CD4-positive, CD25-positive, alpha-beta regulatory T cell (primary cell): ENCODE results near the gene CAMKMT. TPM values are rescaled to one million over a fixed set of nuclear protein-coding genes. Genes with fewer than 3 reads are reported as not detected.
"Not testable (repeated sequence)": the region's sequence is repeated elsewhere in the genome, so short reads cannot be mapped to it uniquely, and the experiment has no call there.

Experiments used
- ATAC-seq, 2 donors: fragments of 150-1000 bp; cut with Tn5 transposase; one replicate each; pipeline ENCODE4 v1.10.0; 2021; ENCODE audit warnings: low read depth in 2 of 2, moderate number of reproducible peaks in 2 of 2, moderate library complexity in 1 of 2
- DNase-seq, 3 donors: peaks; one replicate each; pipeline versions ENCODE4 v3.0.0 to v3.0.0-alpha.2; 2012 to 2022; ENCODE audit warnings: mixed read lengths in 1 of 3
- H3K27ac ChIP-seq: one replicate; pipeline ENCODE4 v1.7.0; 2013; ENCODE audit warnings: mild to moderate bottlenecking, low read length; ENCODE audit not compliant: insufficient read depth, poor library complexity, severe bottlenecking
- H3K27me3 ChIP-seq: one replicate; pipeline ENCODE4 v1.7.0; 2013; ENCODE audit warnings: low read length; ENCODE audit not compliant: control insufficient read depth, insufficient read depth
- H3K36me3 ChIP-seq: one replicate; pipeline ENCODE4 v1.7.0; 2013; ENCODE audit warnings: mild to moderate bottlenecking, low read length, moderate library complexity; ENCODE audit not compliant: control insufficient read depth, insufficient read depth
- H3K4me1 ChIP-seq: 2 replicates; pipeline ENCODE4 v1.7.0; 2013; ENCODE audit warnings: mild to moderate bottlenecking, low read length; ENCODE audit not compliant: insufficient read depth, control insufficient read depth, poor library complexity, severe bottlenecking
- H3K4me3 ChIP-seq: one replicate; pipeline ENCODE4 v1.7.0; 2013; ENCODE audit warnings: low read depth, mild to moderate bottlenecking, low read length, moderate library complexity
- H3K9me3 ChIP-seq, 2 experiments: 1 replicate in 1 of 2; 2 replicates in 1 of 2; pipeline ENCODE4 v1.7.0; 2013; ENCODE audit warnings: low read length in 2 of 2, mild to moderate bottlenecking in 1 of 2, moderate library complexity in 1 of 2; ENCODE audit not compliant: control insufficient read depth in 2 of 2
- H3K27ac Mint-ChIP-seq, 3 donors: one replicate each; pipeline ENCODE4 v1.8.0; 2020 to 2022; ENCODE audit warnings: mild to moderate bottlenecking in 3 of 3, mixed read lengths in 3 of 3, moderate library complexity in 2 of 3
- H3K27me3 Mint-ChIP-seq: one replicate; pipeline ENCODE4 v1.8.0; 2022; ENCODE audit warnings: mild to moderate bottlenecking, mixed read lengths
- H3K36me3 Mint-ChIP-seq: one replicate; pipeline ENCODE4 v1.8.0; 2020; ENCODE audit warnings: mixed read lengths
- H3K4me1 Mint-ChIP-seq, 4 donors: one replicate each; pipeline ENCODE4 v1.8.0; 2020 to 2022; ENCODE audit warnings: mixed read lengths in 4 of 4, mild to moderate bottlenecking in 1 of 4
- H3K4me3 Mint-ChIP-seq, 4 donors: one replicate each; pipeline ENCODE4 v1.8.0; 2020 to 2022; ENCODE audit warnings: mild to moderate bottlenecking in 4 of 4, mixed read lengths in 4 of 4, moderate library complexity in 3 of 4
- H3K9me3 Mint-ChIP-seq, 7 donors: one replicate each; pipeline ENCODE4 v1.8.0; 2020 to 2022; ENCODE audit warnings: mixed read lengths in 7 of 7, mild to moderate bottlenecking in 3 of 7, moderate library complexity in 2 of 7
- polyA plus RNA-seq, 4 donors: library from polyadenylated mRNA; unstranded; fragments of 300-500 nt; fragmentation: Illumina TruSeq; gene quantifications; one replicate each; pipeline ENCODE4 v1.2.3, GENCODE V29; 2021
- total RNA-seq: library from RNA; stranded (reverse); gene quantifications from one replicate; pipeline ENCODE4 v1.2.3, GENCODE V29; 2022

CAMKMT gene
- total and polyA plus RNA-seq, 5 donors from 2014 or later = 17.6 to 27.6 (median 19.5) TPM

DNA sequence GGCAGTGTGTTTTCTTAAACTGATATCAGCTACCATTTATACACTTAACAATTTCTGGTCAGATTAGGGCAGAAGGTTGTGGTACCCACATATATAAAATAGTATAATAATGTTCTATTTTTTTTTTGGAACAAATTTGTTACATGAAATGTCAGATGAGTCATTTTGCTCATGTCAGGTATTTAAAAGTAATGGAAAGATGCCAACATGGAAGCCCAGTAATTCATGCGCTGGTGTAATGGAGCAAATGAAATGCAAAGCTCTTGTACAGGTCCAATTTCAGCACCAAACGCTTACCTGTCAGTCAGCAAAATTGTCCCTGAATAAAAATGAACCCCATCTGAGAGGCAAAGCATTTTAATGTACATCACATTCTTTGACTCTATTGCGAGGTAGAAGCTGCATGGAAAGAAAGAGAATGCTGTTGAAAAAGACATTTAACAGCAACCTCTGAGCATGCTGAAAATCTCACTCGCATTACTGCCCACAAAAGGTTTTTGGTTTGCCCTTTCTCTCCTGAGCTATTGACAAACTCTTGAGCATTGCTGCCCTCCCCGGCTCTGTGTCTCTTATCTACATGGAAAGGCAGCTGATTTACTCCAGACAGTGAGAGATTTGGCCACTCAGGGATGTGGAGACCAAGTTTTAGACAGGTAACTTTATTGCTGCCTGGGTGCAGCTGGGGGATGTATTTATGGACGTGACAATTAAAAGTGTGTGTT, 217.5 kb downstream of the CAMKMT start:
- H3K27ac Mint-ChIP-seq = peak overlapping the region in 1 of 3 donors; percentile 2
- no peaks in the 10 kb centered on the region for H3K9me3 ChIP-seq
- peak overlapping the region in 1 of 4 donors; percentile 5 for H3K4me3 Mint-ChIP-seq
- no peaks in the 10 kb centered on the region for H3K27me3 Mint-ChIP-seq
- no peaks in the 10 kb centered on the region for H3K36me3 ChIP-seq
- H3K4me3 ChIP-seq = peak overlapping the region; percentile 45
- peaks cover 4% of the 10 kb centered on the region for H3K4me1 ChIP-seq
- no peak for DNase-seq
- no peaks in the 10 kb centered on the region for H3K9me3 Mint-ChIP-seq
- no peaks in the 10 kb centered on the region for H3K27me3 ChIP-seq
- ATAC-seq = no peak
- H3K36me3 Mint-ChIP-seq = no peaks in the 10 kb centered on the region
- peaks cover 12 to 36% (median 30%) of the 10 kb centered on the region in 4 donors for H3K4me1 Mint-ChIP-seq
- H3K27ac ChIP-seq = no peak overlapping the region

DNA sequence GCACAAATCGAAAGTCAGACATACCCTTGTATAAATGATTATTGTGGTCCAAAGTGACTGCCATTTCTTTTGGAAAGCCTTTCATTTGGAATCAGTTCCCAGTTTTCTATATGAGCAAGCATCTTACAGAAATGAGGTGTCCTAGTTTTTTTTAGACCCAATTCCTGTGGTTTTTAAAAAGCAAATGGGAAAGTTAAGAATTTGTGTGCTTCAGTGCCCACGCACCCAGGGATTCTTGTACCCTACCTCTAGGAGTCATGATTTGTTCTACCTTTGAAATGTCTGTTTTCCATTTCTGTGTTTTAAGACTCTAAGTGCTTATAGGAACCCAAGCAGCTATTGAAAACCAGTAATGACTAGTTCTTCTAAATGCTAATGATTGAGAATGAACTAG, 218.1 kb downstream of the CAMKMT start:
- Mint-ChIP-seq H3K9me3 (no peaks in the 10 kb centered on the region), H3K27ac (no peak overlapping the region), H3K4me1 (peaks cover 12 to 36% (median 30%) of the 10 kb centered on the region in 4 donors), H3K36me3 (no peaks in the 10 kb centered on the region), H3K27me3 (no peaks in the 10 kb centered on the region), H3K4me3 (no peak overlapping the region)
- ATAC-seq = no peak
- no peaks in the 10 kb centered on the region for H3K36me3 ChIP-seq
- H3K27ac ChIP-seq = no peak overlapping the region
- H3K27me3 ChIP-seq = no peaks in the 10 kb centered on the region
- DNase-seq = no peak
- H3K4me1 ChIP-seq = peaks cover 4% of the 10 kb centered on the region
- no peaks in the 10 kb centered on the region for H3K9me3 ChIP-seq
- no peak overlapping the region for H3K4me3 ChIP-seq

DNA sequence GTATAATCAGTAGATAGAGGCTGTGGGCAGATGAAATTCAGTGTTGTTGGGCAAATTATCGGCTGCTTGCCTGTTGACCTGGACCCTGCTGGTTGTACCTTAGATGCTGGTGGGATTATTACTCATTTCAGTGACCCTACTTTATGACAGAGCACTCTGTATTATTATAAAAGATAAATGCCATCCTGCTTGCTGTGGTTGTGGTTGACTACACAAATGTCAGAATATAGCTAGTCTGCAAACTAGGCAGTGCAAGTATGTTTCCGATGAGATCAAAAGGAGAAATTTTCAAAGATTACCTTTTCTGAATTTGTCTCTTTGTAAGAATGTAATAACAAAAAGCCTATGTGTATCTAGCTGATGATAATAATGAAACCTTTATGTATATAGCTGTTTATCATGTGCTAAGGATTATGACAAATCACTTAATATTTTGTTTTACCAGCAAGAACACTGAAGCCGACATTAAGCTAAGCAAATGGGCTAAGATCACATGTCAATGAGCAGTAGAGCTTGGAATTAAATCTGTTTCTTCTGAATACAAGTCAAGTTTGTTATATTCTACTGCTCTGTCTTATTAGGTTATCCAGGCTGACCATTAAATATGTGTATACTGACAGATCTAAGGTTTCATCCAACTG, 219.2 kb downstream of the CAMKMT start:
- Mint-ChIP-seq H3K9me3 (no peaks in the 10 kb centered on the region), H3K27ac (peak overlapping the region in 2 of 3 donors; percentile 24 to 63), H3K36me3 (no peaks in the 10 kb centered on the region), H3K27me3 (no peaks in the 10 kb centered on the region), H3K4me1 (peaks cover 19 to 36% (median 30%) of the 10 kb centered on the region in 4 donors), H3K4me3 (no peak overlapping the region)
- no peak for DNase-seq
- H3K27me3 ChIP-seq = no peaks in the 10 kb centered on the region
- no peak for ATAC-seq
- peaks cover 4% of the 10 kb centered on the region for H3K4me1 ChIP-seq
- H3K4me3 ChIP-seq = no peak overlapping the region
- no peaks in the 10 kb centered on the region for H3K9me3 ChIP-seq
- H3K36me3 ChIP-seq = no peaks in the 10 kb centered on the region
- H3K27ac ChIP-seq = no peak overlapping the region

DNA sequence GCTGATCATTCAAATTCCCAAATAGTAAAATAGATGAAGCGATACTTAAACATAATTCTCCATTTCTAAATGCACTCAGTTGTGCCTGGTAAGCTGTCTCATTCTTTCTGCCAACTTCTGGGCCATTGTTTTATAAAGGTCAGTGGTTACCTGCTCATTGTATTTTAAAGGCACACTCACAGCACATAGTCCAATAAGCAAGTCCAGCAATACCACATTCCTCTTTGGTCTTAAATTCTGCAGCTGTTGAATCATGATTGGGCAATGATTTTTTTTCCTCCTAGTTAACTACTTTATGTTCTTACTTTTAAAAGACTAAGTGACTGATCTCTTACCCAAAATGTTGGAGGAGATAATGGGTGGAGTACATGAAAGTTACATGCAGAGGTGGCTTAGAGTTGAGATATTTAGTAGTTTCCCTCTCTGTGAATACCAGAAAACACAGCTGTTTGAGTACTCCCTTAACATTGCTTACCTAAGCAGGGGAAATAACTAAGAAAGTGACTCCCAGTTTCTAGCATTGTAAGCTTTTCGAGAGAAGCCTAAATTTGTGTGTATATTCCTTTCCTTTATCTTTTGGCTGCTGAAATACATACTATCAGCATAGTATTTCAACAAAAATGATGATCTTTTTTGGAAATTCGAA, 220.7 kb downstream of the CAMKMT start:
- H3K36me3 Mint-ChIP-seq = no peaks in the 10 kb centered on the region

DNA sequence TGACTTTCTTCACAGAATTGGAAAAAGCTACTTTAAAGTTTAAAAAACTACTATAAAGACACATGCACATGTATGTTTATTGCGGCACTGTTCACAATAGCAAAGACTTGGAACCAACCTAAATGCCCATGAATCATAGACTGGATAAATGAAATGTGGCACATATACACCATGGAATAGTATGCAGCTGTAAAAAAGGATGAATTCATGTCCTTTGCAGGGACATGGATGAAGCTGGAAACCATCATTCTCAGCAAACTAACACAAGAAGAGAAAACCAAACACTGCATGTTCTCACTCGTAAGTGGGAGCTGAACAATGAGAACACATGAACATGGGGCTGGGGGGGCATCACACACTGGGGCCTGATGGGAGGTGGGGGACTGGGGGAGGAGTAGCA, 233.9 kb downstream of the CAMKMT start:
- H3K4me1 Mint-ChIP-seq, DNase-seq, H3K27me3 Mint-ChIP-seq, H3K27me3 ChIP-seq, H3K4me1 ChIP-seq, H3K4me3 ChIP-seq, H3K27ac ChIP-seq, H3K9me3 Mint-ChIP-seq, ATAC-seq, H3K36me3 Mint-ChIP-seq, H3K27ac Mint-ChIP-seq, H3K9me3 ChIP-seq, H3K36me3 ChIP-seq, H3K4me3 Mint-ChIP-seq: not testable (repeated sequence)

More for the DNA sequence above, 220.7 kb downstream of the CAMKMT start:
- H3K9me3 ChIP-seq = no peaks in the 10 kb centered on the region
- Mint-ChIP-seq H3K4me3 (no peak overlapping the region), H3K9me3 (no peaks in the 10 kb centered on the region), H3K27me3 (no peaks in the 10 kb centered on the region), H3K27ac (no peak overlapping the region), H3K4me1 (peaks cover 21 to 29% (median 25%) of the 10 kb centered on the region in 4 donors)
- ATAC-seq (no peak), DNase-seq (no peak)
- peaks cover 4% of the 10 kb centered on the region for H3K4me1 ChIP-seq
- no peak overlapping the region for H3K4me3 ChIP-seq
- no peaks in the 10 kb centered on the region for H3K27me3 ChIP-seq
- H3K36me3 ChIP-seq = no peaks in the 10 kb centered on the region
- H3K27ac ChIP-seq = no peak overlapping the region

DNA sequence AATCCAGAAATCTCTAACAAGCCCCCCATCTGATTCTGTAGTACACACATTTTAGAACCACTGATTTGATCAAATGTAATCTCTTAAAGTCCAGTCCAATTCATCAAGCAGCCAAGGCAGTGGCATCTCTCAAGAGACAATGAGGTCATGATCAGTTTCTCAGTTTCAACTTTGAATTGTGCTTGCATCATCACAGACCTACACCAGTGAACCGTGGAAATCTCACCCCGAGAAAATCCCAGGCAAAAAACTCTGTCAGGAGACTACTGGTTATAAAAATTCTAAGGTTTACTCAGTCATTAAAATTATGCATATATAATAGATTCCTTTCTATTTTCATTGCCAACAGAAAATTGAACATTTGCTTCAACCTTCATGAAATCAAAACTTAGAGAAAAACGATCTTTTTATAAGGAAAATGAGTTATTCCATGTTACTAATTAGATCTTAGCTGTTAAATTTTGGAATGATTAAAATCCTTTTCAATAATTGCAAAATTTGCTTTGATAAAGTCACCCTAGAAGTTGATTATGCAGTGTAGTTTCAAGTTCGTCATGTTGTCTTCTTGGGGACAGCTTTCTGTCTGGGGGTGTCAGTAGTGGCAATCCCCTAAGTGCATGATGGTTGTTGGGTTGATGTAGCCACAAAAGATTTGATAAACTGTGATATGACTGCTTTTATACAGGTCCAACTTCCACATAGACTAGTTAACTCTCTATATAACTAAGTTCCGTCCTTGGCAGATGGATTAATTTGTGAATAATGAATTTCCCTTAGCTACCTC, 235.0 kb downstream of the CAMKMT start:
- no peak overlapping the region for H3K27ac Mint-ChIP-seq
- peaks cover 0 to 5% (median 0%) of the 10 kb centered on the region in 7 donors for H3K9me3 Mint-ChIP-seq
- ATAC-seq (no peak), DNase-seq (no peak)
- H3K4me3 ChIP-seq = no peak overlapping the region
- H3K4me3 Mint-ChIP-seq = no peak overlapping the region
- H3K27me3 Mint-ChIP-seq = no peaks in the 10 kb centered on the region
- H3K36me3 Mint-ChIP-seq = peaks cover 3% of the 10 kb centered on the region
- no peak overlapping the region for H3K27ac ChIP-seq
- H3K4me1 ChIP-seq = no peaks in the 10 kb centered on the region
- peaks cover 0 to 5% (median 0%) of the 10 kb centered on the region in 4 donors for H3K4me1 Mint-ChIP-seq
- H3K36me3 ChIP-seq = no peaks in the 10 kb centered on the region
- no peaks in the 10 kb centered on the region for H3K9me3 ChIP-seq
- H3K27me3 ChIP-seq = no peaks in the 10 kb centered on the region

DNA sequence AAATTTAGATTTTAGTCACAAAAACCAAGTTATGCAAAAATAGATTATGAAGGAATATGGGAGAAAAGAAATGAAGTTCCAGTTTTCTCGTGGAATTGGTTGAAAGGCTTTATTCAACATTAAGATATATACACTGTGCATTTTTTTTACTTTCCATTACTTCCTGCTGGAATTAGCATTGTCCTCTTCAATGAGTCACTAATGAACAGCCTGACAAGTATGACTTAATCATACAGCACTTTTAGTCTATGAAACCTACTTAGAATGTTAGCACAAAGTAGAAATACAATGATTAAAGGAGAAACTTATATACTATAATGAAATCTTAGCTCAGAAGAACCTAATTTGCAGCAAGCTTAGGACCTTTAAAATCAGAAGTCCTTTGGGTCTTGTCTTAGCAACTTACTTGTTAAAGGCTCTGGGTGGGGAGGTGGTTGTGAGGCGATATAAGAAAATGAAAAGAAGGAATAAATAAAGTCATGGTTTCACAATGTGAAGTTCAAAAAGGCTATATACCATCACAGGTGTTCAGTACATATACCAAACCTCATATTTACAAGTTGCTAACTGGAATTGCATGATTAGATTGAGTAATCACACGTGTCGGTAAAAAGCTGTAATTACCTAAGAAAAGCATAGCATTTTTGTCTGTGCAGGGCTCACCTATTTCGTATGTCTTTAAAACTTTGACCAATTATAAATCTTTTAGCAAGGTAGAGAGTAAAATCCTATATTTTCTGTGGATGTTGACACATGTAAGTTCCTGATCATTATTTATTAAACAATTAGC, 236.8 kb downstream of the CAMKMT start:
- ATAC-seq (no peak), DNase-seq (no peak)
- H3K4me1 ChIP-seq = no peaks in the 10 kb centered on the region

More for the DNA sequence above, 236.8 kb downstream of the CAMKMT start:
- Mint-ChIP-seq H3K27ac (no peak overlapping the region), H3K27me3 (no peaks in the 10 kb centered on the region), H3K36me3 (peaks cover 7% of the 10 kb centered on the region), H3K4me3 (no peak overlapping the region), H3K4me1 (peaks cover 0 to 5% (median 0%) of the 10 kb centered on the region in 4 donors), H3K9me3 (peaks cover 0 to 2% (median 0%) of the 10 kb centered on the region in 7 donors)
- no peaks in the 10 kb centered on the region for H3K36me3 ChIP-seq
- no peaks in the 10 kb centered on the region for H3K27me3 ChIP-seq
- no peaks in the 10 kb centered on the region for H3K9me3 ChIP-seq
- no peak overlapping the region for H3K27ac ChIP-seq
- no peak overlapping the region for H3K4me3 ChIP-seq
